Glutamatergic neuron (in vitro differentiated cells): ENCODE results near the gene FAM168B. TPM values are rescaled to one million over a fixed set of nuclear protein-coding genes. Genes with fewer than 3 reads are reported as not detected.
A peak's percentile ranks its signal among the peaks of the same experiment; 100 is the strongest.

Source experiments
- DNase-seq: peaks from one replicate; pipeline ENCODE4 v3.0.0; 2022
- H3K27ac Mint-ChIP-seq: one replicate; pipeline ENCODE4 v1.8.0; 2020; ENCODE audit warnings: mild to moderate bottlenecking, mixed read lengths, inconsistent platforms; ENCODE audit not compliant: unreplicated experiment
- H3K27me3 Mint-ChIP-seq: one replicate; pipeline ENCODE4 v1.8.0; 2020; ENCODE audit warnings: mild to moderate bottlenecking, moderate library complexity, mixed read lengths, inconsistent platforms; ENCODE audit not compliant: unreplicated experiment
- H3K36me3 Mint-ChIP-seq: one replicate; pipeline ENCODE4 v1.8.0; 2020; ENCODE audit warnings: mild to moderate bottlenecking, mixed read lengths, inconsistent platforms; ENCODE audit not compliant: unreplicated experiment
- H3K4me1 Mint-ChIP-seq: one replicate; pipeline ENCODE4 v1.8.0; 2020; ENCODE audit warnings: mild to moderate bottlenecking, low read depth, mixed read lengths, inconsistent platforms; ENCODE audit not compliant: unreplicated experiment
- H3K4me3 Mint-ChIP-seq: one replicate; pipeline ENCODE4 v1.8.0; 2020; ENCODE audit warnings: mild to moderate bottlenecking, mixed read lengths, inconsistent platforms; ENCODE audit not compliant: unreplicated experiment
- H3K9me3 Mint-ChIP-seq: one replicate; pipeline ENCODE4 v1.8.0; 2020; ENCODE audit warnings: mild to moderate bottlenecking, moderate library complexity, mixed read lengths, inconsistent platforms; ENCODE audit not compliant: unreplicated experiment
- CTCF ChIP-seq: fragments of 200-600 bp; sonication (generic); IDR thresholded peaks from one replicate; pipeline ENCODE4 v1.5.0; 2021; ENCODE audit not compliant: partially characterized antibody, unreplicated experiment
- long read RNA-seq: library from polyadenylated mRNA; unstranded; transcript quantifications from one replicate; pipeline ENCODE4 v2.0.0, GENCODE V29; 2020; ENCODE audit not compliant: unreplicated experiment
- total RNA-seq: library from RNA; stranded (reverse); fragmentation: NEBNext Ultra II Directional; extraction: Animal tissue kit (Norgen Biotek cat#: 25700); gene quantifications from one replicate; pipeline ENCODE4 v1.2.1, GENCODE V29; 2021; ENCODE audit not compliant: unreplicated experiment

Gene FAM168B
- total RNA-seq: 118 TPM
- long read RNA-seq, partial matches to known transcripts: 1 of 10 reads
- long read RNA-seq, other reads (novel, unspliced or antisense): 9 of 10 reads

- peaks cover 9% of the 10 kb centered on the region for H3K9me3 Mint-ChIP-seq
- no peaks in the 10 kb centered on the region for H3K4me1 Mint-ChIP-seq
- peaks cover 2% of the 10 kb centered on the region for H3K27me3 Mint-ChIP-seq
- no peak for TF ChIP-seq CTCF
- peak within 1 kb of the TSS; percentile 95 for H3K27ac Mint-ChIP-seq
- H3K36me3 Mint-ChIP-seq: no peaks in the 10 kb centered on the region
- DNase-seq: peak; percentile 90
- H3K4me3 Mint-ChIP-seq: peak within 1 kb of the TSS; percentile 96
Observed at GRCh38 chr2:131093006-131093695, at the start of gene FAM168B. TSS of gene FAM168B (minus strand) at chr2:131093460. CDS start at chr2:131082646, 10,814 bp downstream.

GRCh38 chr2:131142849-131143248 is 49.6 kb upstream of the FAM168B start:
- TF ChIP-seq CTCF: no peak
- no peaks in the 10 kb centered on the region for H3K9me3 Mint-ChIP-seq
- H3K36me3 Mint-ChIP-seq: no peaks in the 10 kb centered on the region
- peaks cover 2% of the 10 kb centered on the region for H3K4me1 Mint-ChIP-seq
- peaks cover 1% of the 10 kb centered on the region for H3K27me3 Mint-ChIP-seq
- H3K27ac Mint-ChIP-seq: no peak overlapping the region
- DNase-seq: no peak
- no peak overlapping the region for H3K4me3 Mint-ChIP-seq

GRCh38 chr2:131140581-131140980 is 47.3 kb upstream of the FAM168B start:
- no peaks in the 10 kb centered on the region for H3K4me1 Mint-ChIP-seq

GRCh38 chr2:131132729-131133128 is 39.5 kb upstream of the FAM168B start:
- no peaks in the 10 kb centered on the region for H3K9me3 Mint-ChIP-seq
- no peak for TF ChIP-seq CTCF
- H3K36me3 Mint-ChIP-seq: peaks cover 9% of the 10 kb centered on the region
- no peak overlapping the region for H3K27ac Mint-ChIP-seq
- H3K4me3 Mint-ChIP-seq: no peak overlapping the region
- no peaks in the 10 kb centered on the region for H3K4me1 Mint-ChIP-seq
- H3K27me3 Mint-ChIP-seq: peaks cover 2% of the 10 kb centered on the region
- no peak for DNase-seq

More at GRCh38 chr2:131140581-131140980, 47.3 kb upstream of the FAM168B start:
- no peak for DNase-seq
- no peaks in the 10 kb centered on the region for H3K9me3 Mint-ChIP-seq
- H3K27ac Mint-ChIP-seq: no peak overlapping the region
- no peaks in the 10 kb centered on the region for H3K36me3 Mint-ChIP-seq
- peaks cover 1% of the 10 kb centered on the region for H3K27me3 Mint-ChIP-seq
- TF ChIP-seq CTCF: no peak
- H3K4me3 Mint-ChIP-seq: no peak overlapping the region

GRCh38 chr2:131130298-131130596 is 37.0 kb upstream of the FAM168B start:
- TF ChIP-seq CTCF: no peak
- Mint-ChIP-seq H3K4me3 (no peak overlapping the region), H3K9me3 (no peaks in the 10 kb centered on the region), H3K36me3 (peaks cover 9% of the 10 kb centered on the region), H3K27ac (no peak overlapping the region), H3K27me3 (peaks cover 2% of the 10 kb centered on the region), H3K4me1 (no peaks in the 10 kb centered on the region)
- DNase-seq: no peak
